Measurements from ENCODE around the gene NAALADL2. TPM values are rescaled to one million over a fixed set of nuclear protein-coding genes. Genes with fewer than 3 reads are reported as not detected.
"Not testable (repeated sequence)": the region's sequence is repeated elsewhere in the genome, so short reads cannot be mapped to it uniquely, and the experiment has no call there.

The NAALADL2 gene
- total RNA-seq, 4 donors from 2014 or later: 0.26 to 218 (median 17.4) TPM

DNA sequence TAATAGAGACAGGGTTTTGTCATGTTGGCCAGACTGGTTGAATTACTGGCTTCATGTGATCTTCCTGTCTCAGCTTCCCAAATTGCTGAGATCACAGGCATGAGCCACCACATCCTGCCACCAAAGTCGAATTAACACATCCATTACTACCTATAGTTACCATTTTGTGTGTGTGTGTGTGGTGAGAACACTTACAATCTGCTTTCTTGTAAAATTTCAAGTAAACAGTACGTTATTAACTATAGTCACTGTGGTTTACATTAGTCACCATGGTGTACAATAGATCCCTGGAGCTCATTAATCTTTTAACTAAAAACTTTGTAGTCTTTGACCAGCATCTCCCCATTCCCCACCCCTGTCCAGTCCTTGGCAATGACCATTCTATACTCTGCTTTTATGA, 270.0 kb downstream of the NAALADL2 start:
- H3K4me3 ChIP-seq: no peak overlapping the region
- H3K27me3 ChIP-seq: no peaks in the 10 kb centered on the region
- H3K9me3 ChIP-seq: no peaks in the 10 kb centered on the region
- no peak for DNase-seq
- H3K4me1 ChIP-seq: no peaks in the 10 kb centered on the region
- no peak for TF ChIP-seq CTCF (IDR thresholded peaks at IDR 0.05)
- no peak for TF ChIP-seq POLR2A (IDR thresholded peaks at IDR 0.05)
- H3K36me3 ChIP-seq: no peaks in the 10 kb centered on the region
- no peak overlapping the region for H3K27ac ChIP-seq
- intact Hi-C loops (cut with DNase I; ENCODE audit: low total_unique reads): no loop called here

GRCh38 chr3:175129571-175129970, 270.4 kb downstream of the NAALADL2 start:
- H3K4me3 ChIP-seq: no peak overlapping the region
- intact Hi-C loops (cut with DNase I; ENCODE audit: low total_unique reads): no loop called here
- DNase-seq: no peak
- no peaks in the 10 kb centered on the region for H3K27me3 ChIP-seq
- no peak overlapping the region for H3K27ac ChIP-seq
- TF ChIP-seq POLR2A (IDR thresholded peaks at IDR 0.05) (no peak), CTCF (IDR thresholded peaks at IDR 0.05) (no peak)
- H3K9me3 ChIP-seq: no peaks in the 10 kb centered on the region
- no peaks in the 10 kb centered on the region for H3K4me1 ChIP-seq
- no peaks in the 10 kb centered on the region for H3K36me3 ChIP-seq

DNA sequence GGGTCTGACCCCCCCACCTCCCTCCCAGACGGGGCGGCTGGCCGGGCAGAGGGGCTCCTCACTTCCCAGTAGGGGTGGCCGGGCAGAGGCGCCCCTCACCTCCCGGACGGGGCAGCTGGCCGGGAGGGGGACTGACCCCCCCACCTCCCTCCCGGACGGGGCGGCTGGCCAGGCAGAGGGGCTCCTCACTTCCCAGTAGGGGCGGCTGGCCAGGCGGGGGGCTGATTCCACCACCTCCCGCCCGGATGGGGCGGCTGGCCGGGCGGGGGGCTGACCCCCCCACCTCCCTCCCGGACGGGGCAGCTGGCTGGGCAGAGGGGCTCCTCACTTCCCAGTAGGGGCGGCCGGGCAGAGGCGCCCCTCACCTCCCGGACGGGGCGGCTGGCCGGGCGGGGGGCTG, 272.7 kb downstream of the NAALADL2 start:
- H3K9me3 ChIP-seq; intact Hi-C loops (cut with DNase I; ENCODE audit: low total_unique reads): not testable (repeated sequence)

GRCh38 chr3:175132706-175133105, 273.6 kb downstream of the NAALADL2 start:
- H3K9me3 ChIP-seq; H3K36me3 ChIP-seq; H3K27ac ChIP-seq; H3K4me1 ChIP-seq; intact Hi-C loops (cut with DNase I; ENCODE audit: low total_unique reads); H3K4me3 ChIP-seq; DNase-seq; H3K27me3 ChIP-seq: not testable (repeated sequence)

More for the DNA sequence above, 272.7 kb downstream of the NAALADL2 start:
- not testable (repeated sequence) for H3K27me3 ChIP-seq, H3K4me3 ChIP-seq, H3K27ac ChIP-seq, H3K4me1 ChIP-seq, H3K36me3 ChIP-seq, DNase-seq

- H3K4me3 ChIP-seq: no peak overlapping the region
- no peaks in the 10 kb centered on the region for H3K4me1 ChIP-seq
- no peak overlapping the region for H3K27ac ChIP-seq
- no peaks in the 10 kb centered on the region for H3K9me3 ChIP-seq
- intact Hi-C loops (cut with DNase I; ENCODE audit: low total_unique reads): no loop called here
- no peaks in the 10 kb centered on the region for H3K27me3 ChIP-seq
- DNase-seq: no peak
- no peaks in the 10 kb centered on the region for H3K36me3 ChIP-seq
- TF ChIP-seq CTCF (IDR thresholded peaks at IDR 0.05): no peak
- no peak for TF ChIP-seq POLR2A (IDR thresholded peaks at IDR 0.05)
These were observed 285.2 kb downstream of the NAALADL2 start for GRCh38 chr3:175144368-175144767.

DNA sequence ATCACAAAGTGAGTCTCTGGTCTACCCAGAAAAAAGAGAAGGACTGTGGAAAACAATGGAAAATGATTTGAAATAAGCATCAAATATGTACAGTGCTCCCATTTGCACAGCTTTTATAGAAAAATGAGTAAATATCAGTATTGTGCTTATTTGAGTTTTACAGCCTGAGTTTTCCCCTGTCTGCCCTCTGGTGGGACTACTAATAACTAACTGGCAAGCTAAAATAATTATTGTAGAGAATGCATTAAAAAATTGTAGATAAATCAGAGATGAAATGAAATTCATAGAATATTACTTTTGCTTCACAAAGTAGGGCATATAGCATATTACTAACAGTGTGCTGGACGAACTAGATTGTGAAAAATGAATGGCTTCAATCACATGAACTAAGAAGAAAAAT, 287.1 kb downstream of the NAALADL2 start:
- TF ChIP-seq CTCF (IDR thresholded peaks at IDR 0.05): no peak
- TF ChIP-seq POLR2A (IDR thresholded peaks at IDR 0.05): no peak
- no peak overlapping the region for H3K4me3 ChIP-seq
- H3K4me1 ChIP-seq: no peaks in the 10 kb centered on the region
- intact Hi-C loops (cut with DNase I; ENCODE audit: low total_unique reads): no loop called here
- no peaks in the 10 kb centered on the region for H3K36me3 ChIP-seq
- H3K27ac ChIP-seq: no peak overlapping the region
- no peaks in the 10 kb centered on the region for H3K9me3 ChIP-seq
- no peak for DNase-seq
- H3K27me3 ChIP-seq: no peaks in the 10 kb centered on the region

Measured in uterus (tissue), 4 donors.